ENCODE measurements around the gene AOC3.
"Not testable (repeated sequence)": the region's sequence is repeated elsewhere in the genome, so short reads cannot be mapped to it uniquely, and the experiment has no call there.

AOC3 gene

GRCh38 chr17:42866216-42866615 lies 15.2 kb downstream of the AOC3 start:
- Mint-ChIP-seq H3K4me3 (no peak overlapping the region), H3K9me3 (no peaks in the 10 kb centered on the region), H3K27ac (no peak overlapping the region), H3K36me3 (ENCODE audit: insufficient read depth) (no peaks in the 10 kb centered on the region), H3K27me3 (peaks cover 48 to 59% of the 10 kb centered on the region in 2 donors), H3K4me1 (ENCODE audit: low read depth in 2 of 2) (no peaks in the 10 kb centered on the region)
- ATAC-seq (replicated peaks) (no peak), DNase-seq (no peak)

- no peak for DNase-seq
- no peak overlapping the region for H3K27ac Mint-ChIP-seq
- no peaks in the 10 kb centered on the region for H3K4me1 Mint-ChIP-seq (ENCODE audit: low read depth in 2 of 2)
- H3K4me3 Mint-ChIP-seq = no peak overlapping the region
- peaks cover 54 to 65% of the 10 kb centered on the region in 2 donors for H3K27me3 Mint-ChIP-seq
- no peaks in the 10 kb centered on the region for H3K9me3 Mint-ChIP-seq
- no peaks in the 10 kb centered on the region for H3K36me3 Mint-ChIP-seq (ENCODE audit: insufficient read depth)
- ATAC-seq (replicated peaks) = no peak
Observed at GRCh38 chr17:42866631-42867575, 15.9 kb downstream of the AOC3 start.

GRCh38 chr17:42867694-42868261 lies 16.8 kb downstream of the AOC3 start:
- not testable (repeated sequence) for H3K4me3 Mint-ChIP-seq; H3K9me3 Mint-ChIP-seq; H3K27ac Mint-ChIP-seq; H3K4me1 Mint-ChIP-seq (ENCODE audit: low read depth in 2 of 2); H3K36me3 Mint-ChIP-seq (ENCODE audit: insufficient read depth); ATAC-seq (replicated peaks); DNase-seq
- peaks cover 63 to 74% of the 10 kb centered on the region in 2 donors for H3K27me3 Mint-ChIP-seq

- H3K36me3 Mint-ChIP-seq (ENCODE audit: insufficient read depth) = no peaks in the 10 kb centered on the region
- ATAC-seq (replicated peaks) (no peak), DNase-seq (no peak)
- no peak overlapping the region for H3K4me3 Mint-ChIP-seq
- H3K9me3 Mint-ChIP-seq = no peaks in the 10 kb centered on the region
- no peaks in the 10 kb centered on the region for H3K4me1 Mint-ChIP-seq (ENCODE audit: low read depth in 2 of 2)
- H3K27me3 Mint-ChIP-seq = peaks cover 68 to 77% of the 10 kb centered on the region in 2 donors
- H3K27ac Mint-ChIP-seq = no peak overlapping the region
Observed at GRCh38 chr17:42868338-42868737, 17.3 kb downstream of the AOC3 start.

GRCh38 chr17:42871647-42872046 lies 20.6 kb downstream of the AOC3 start:
- DNase-seq (no peak), ATAC-seq (replicated peaks) (no peak)
- no peaks in the 10 kb centered on the region for H3K36me3 Mint-ChIP-seq (ENCODE audit: insufficient read depth)
- H3K4me3 Mint-ChIP-seq = no peak overlapping the region
- no peaks in the 10 kb centered on the region for H3K4me1 Mint-ChIP-seq (ENCODE audit: low read depth in 2 of 2)
- peaks cover 40 to 72% of the 10 kb centered on the region in 2 donors for H3K27me3 Mint-ChIP-seq
- no peaks in the 10 kb centered on the region for H3K9me3 Mint-ChIP-seq
- H3K27ac Mint-ChIP-seq = no peak overlapping the region

- no peak overlapping the region for H3K27ac Mint-ChIP-seq
- H3K27me3 Mint-ChIP-seq = peaks cover 40 to 72% of the 10 kb centered on the region in 2 donors
- no peak overlapping the region for H3K4me3 Mint-ChIP-seq
- DNase-seq (no peak), ATAC-seq (replicated peaks) (no peak)
- H3K4me1 Mint-ChIP-seq (ENCODE audit: low read depth in 2 of 2) = no peaks in the 10 kb centered on the region
- no peaks in the 10 kb centered on the region for H3K36me3 Mint-ChIP-seq (ENCODE audit: insufficient read depth)
- no peaks in the 10 kb centered on the region for H3K9me3 Mint-ChIP-seq
Observed at GRCh38 chr17:42872251-42872965, 21.4 kb downstream of the AOC3 start.

- H3K36me3 Mint-ChIP-seq (ENCODE audit: insufficient read depth) = no peaks in the 10 kb centered on the region
- no peaks in the 10 kb centered on the region for H3K9me3 Mint-ChIP-seq
- no peaks in the 10 kb centered on the region for H3K4me1 Mint-ChIP-seq (ENCODE audit: low read depth in 2 of 2)
- DNase-seq = no peak
- no peak for ATAC-seq (replicated peaks)
- no peak overlapping the region for H3K27ac Mint-ChIP-seq
- H3K4me3 Mint-ChIP-seq = no peak overlapping the region
- peaks cover 49 to 72% of the 10 kb centered on the region in 2 donors for H3K27me3 Mint-ChIP-seq
Observed at GRCh38 chr17:42873315-42873714, 22.3 kb downstream of the AOC3 start.

GRCh38 chr17:42873932-42874695 lies 23.1 kb downstream of the AOC3 start:
- ATAC-seq (replicated peaks); H3K9me3 Mint-ChIP-seq; DNase-seq; H3K4me1 Mint-ChIP-seq (ENCODE audit: low read depth in 2 of 2); H3K27ac Mint-ChIP-seq; H3K4me3 Mint-ChIP-seq; H3K36me3 Mint-ChIP-seq (ENCODE audit: insufficient read depth): not testable (repeated sequence)
- peaks cover 51 to 74% of the 10 kb centered on the region in 2 donors for H3K27me3 Mint-ChIP-seq

GRCh38 chr17:42877037-42877436 lies 26.0 kb downstream of the AOC3 start:
- no peak for ATAC-seq (replicated peaks)
- Mint-ChIP-seq H3K4me1 (ENCODE audit: low read depth in 2 of 2) (no peaks in the 10 kb centered on the region), H3K4me3 (no peak overlapping the region), H3K9me3 (no peaks in the 10 kb centered on the region), H3K27ac (peak overlapping the region in 1 of 2 donors; percentile 66), H3K27me3 (peaks cover 48 to 83% of the 10 kb centered on the region in 2 donors), H3K36me3 (ENCODE audit: insufficient read depth) (no peaks in the 10 kb centered on the region)
- no peak for DNase-seq

GRCh38 chr17:42878123-42878880 lies 27.3 kb downstream of the AOC3 start:
- Mint-ChIP-seq H3K4me1 (ENCODE audit: low read depth in 2 of 2) (no peaks in the 10 kb centered on the region), H3K9me3 (no peaks in the 10 kb centered on the region), H3K27ac (no peak overlapping the region), H3K36me3 (ENCODE audit: insufficient read depth) (no peaks in the 10 kb centered on the region), H3K4me3 (no peak overlapping the region), H3K27me3 (peaks cover 35 to 71% of the 10 kb centered on the region in 2 donors)
- DNase-seq (no peak), ATAC-seq (replicated peaks) (no peak)

GRCh38 chr17:42878924-42879595 lies 28.1 kb downstream of the AOC3 start:
- H3K9me3 Mint-ChIP-seq = no peaks in the 10 kb centered on the region
- H3K36me3 Mint-ChIP-seq (ENCODE audit: insufficient read depth) = no peaks in the 10 kb centered on the region
- no peak for ATAC-seq (replicated peaks)
- no peak overlapping the region for H3K4me3 Mint-ChIP-seq
- no peak for DNase-seq
- H3K27ac Mint-ChIP-seq = no peak overlapping the region
- H3K27me3 Mint-ChIP-seq = peaks cover 33 to 63% of the 10 kb centered on the region in 2 donors
- H3K4me1 Mint-ChIP-seq (ENCODE audit: low read depth in 2 of 2) = no peaks in the 10 kb centered on the region

GRCh38 chr17:42879596-42879985 lies 28.6 kb downstream of the AOC3 start:
- H3K27ac Mint-ChIP-seq = no peak overlapping the region
- DNase-seq = no peak

More at GRCh38 chr17:42879596-42879985, 28.6 kb downstream of the AOC3 start:
- H3K27me3 Mint-ChIP-seq = peaks cover 33 to 58% of the 10 kb centered on the region in 2 donors
- no peaks in the 10 kb centered on the region for H3K36me3 Mint-ChIP-seq (ENCODE audit: insufficient read depth)
- H3K4me3 Mint-ChIP-seq = no peak overlapping the region
- no peak for ATAC-seq (replicated peaks)
- no peaks in the 10 kb centered on the region for H3K4me1 Mint-ChIP-seq (ENCODE audit: low read depth in 2 of 2)
- no peaks in the 10 kb centered on the region for H3K9me3 Mint-ChIP-seq

All from effector memory CD8-positive, alpha-beta T cell (primary cell).